ENCODE measurements around the gene MDN1. TPM values are rescaled to one million over a fixed set of nuclear protein-coding genes. Genes with fewer than 3 reads are reported as not detected.

MDN1 gene
- total RNA-seq, 1 donor from 2014 or later = 29.6 TPM

DNA sequence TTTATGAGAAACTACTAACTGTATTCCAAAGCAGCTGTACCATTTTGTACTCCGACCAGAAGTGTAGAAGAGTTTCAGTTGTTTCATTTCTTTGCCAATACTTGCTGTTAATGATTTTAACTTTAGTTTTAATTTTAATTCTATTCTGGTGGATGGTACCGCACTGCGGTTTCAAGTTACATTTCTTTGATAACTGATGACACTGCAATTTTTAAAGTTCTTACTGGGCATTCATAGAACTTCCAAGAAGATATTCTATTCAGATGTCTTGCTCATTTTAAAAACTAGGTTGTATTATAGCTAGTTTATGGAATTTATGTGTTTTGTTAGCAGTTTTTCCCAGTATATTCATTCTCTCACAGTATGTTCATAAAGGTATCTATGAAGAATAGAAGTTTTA, 117.2 kb downstream of the MDN1 start:
- intact Hi-C loops (cut with DNase I) = no loop called here
- Histone ChIP-seq H3K4me1 (no peaks in the 10 kb centered on the region), H3K4me3 (no peak overlapping the region), H3K27ac (no peak overlapping the region), H3K9me3 (no peaks in the 10 kb centered on the region), H3K36me3 (peaks cover 89% of the 10 kb centered on the region), H3K27me3 (ENCODE audit: low read depth) (no peaks in the 10 kb centered on the region)
- TF ChIP-seq, protein P1, sequence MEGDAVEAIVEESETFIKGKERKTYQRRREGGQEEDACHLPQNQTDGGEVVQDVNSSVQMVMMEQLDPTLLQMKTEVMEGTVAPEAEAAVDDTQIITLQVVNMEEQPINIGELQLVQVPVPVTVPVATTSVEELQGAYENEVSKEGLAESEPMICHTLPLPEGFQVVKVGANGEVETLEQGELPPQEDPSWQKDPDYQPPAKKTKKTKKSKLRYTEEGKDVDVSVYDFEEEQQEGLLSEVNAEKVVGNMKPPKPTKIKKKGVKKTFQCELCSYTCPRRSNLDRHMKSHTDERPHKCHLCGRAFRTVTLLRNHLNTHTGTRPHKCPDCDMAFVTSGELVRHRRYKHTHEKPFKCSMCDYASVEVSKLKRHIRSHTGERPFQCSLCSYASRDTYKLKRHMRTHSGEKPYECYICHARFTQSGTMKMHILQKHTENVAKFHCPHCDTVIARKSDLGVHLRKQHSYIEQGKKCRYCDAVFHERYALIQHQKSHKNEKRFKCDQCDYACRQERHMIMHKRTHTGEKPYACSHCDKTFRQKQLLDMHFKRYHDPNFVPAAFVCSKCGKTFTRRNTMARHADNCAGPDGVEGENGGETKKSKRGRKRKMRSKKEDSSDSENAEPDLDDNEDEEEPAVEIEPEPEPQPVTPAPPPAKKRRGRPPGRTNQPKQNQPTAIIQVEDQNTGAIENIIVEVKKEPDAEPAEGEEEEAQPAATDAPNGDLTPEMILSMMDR (IDR thresholded peaks at IDR 0.05) = no peak
- DNase-seq (no peak), ATAC-seq (no peak)

DNA sequence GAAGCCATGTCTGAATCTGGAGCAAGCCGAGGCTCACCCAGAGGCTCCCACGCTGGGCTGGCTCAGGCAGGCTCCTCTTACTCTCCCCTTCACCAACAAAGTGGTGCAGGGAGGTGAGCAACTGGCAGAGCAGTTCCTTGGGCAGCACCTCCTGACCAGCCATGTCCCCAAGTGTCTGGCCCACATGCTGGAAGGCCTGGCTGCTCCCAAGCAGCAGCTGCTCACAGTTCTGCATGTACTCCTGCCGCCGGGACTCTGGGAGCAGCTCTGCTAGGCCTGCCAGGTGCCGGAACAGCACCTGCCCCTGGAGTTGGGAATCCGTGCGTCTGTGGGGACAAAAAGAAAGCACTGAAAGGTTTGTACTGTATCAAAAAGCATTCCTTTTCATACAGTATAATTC, 123.9 kb downstream of the MDN1 start:
- Histone ChIP-seq H3K9me3 (no peaks in the 10 kb centered on the region), H3K4me1 (no peaks in the 10 kb centered on the region), H3K36me3 (peaks cover 96% of the 10 kb centered on the region), H3K27ac (no peak overlapping the region), H3K4me3 (no peak overlapping the region), H3K27me3 (ENCODE audit: low read depth) (no peaks in the 10 kb centered on the region)
- TF ChIP-seq, protein P1 (IDR thresholded peaks at IDR 0.05) = no peak
- intact Hi-C loops (cut with DNase I) = no loop called here
- ATAC-seq = no peak
- DNase-seq = no peak

DNA sequence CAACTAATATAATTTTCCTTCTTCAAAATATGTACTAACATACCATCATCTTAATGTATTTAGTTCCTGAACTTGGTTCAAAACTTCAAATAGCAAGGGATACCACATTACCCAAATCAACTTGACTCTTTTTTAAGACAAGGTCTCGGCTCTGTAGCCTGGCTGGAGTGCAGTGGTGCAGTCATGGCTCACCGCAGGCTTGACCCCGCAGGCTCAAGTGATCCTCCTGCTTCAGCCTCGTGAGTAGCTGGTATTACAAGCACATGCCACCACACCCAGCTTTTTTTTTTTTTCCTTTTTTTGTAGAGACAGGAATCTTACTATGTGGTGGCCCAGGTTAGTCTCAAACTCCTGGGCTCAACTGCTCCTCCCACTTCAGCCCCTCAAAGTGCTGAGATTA, 125.2 kb downstream of the MDN1 start:
- TF ChIP-seq, protein P1 (IDR thresholded peaks at IDR 0.05) = no peak
- no peaks in the 10 kb centered on the region for H3K9me3 ChIP-seq
- ATAC-seq (peak; percentile 32 to 56), DNase-seq (peak; percentile 41)
- H3K27ac ChIP-seq = no peak overlapping the region
- no peaks in the 10 kb centered on the region for H3K27me3 ChIP-seq (ENCODE audit: low read depth)
- intact Hi-C loops (cut with DNase I) = no loop called here
- H3K4me3 ChIP-seq = no peak overlapping the region
- H3K36me3 ChIP-seq = peaks cover 96% of the 10 kb centered on the region
- H3K4me1 ChIP-seq = no peaks in the 10 kb centered on the region

DNA sequence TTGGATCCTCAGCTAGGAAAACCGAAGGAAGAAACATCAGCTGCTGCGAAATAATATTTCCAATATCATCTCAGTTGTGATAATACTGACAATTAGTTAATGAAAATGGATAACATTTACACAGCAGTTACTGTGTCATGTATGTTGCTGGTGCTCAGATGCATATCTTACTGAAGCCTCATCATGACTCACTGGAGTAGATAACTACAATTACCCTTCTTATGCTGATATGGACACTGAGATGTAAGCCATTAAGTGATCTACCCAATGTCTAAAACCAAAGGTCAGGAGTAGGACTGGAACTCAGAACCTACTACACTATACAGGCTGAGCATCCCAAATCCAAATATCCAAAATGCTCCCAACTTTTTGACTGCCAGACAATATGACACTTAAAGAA, 126.4 kb downstream of the MDN1 start:
- Histone ChIP-seq H3K36me3 (peaks cover 96% of the 10 kb centered on the region), H3K27ac (no peak overlapping the region), H3K27me3 (ENCODE audit: low read depth) (no peaks in the 10 kb centered on the region), H3K9me3 (no peaks in the 10 kb centered on the region), H3K4me1 (no peaks in the 10 kb centered on the region), H3K4me3 (no peak overlapping the region)
- intact Hi-C loops (cut with DNase I) = no loop called here
- TF ChIP-seq, protein P1 (IDR thresholded peaks at IDR 0.05) = no peak
- DNase-seq = no peak
- no peak for ATAC-seq

DNA sequence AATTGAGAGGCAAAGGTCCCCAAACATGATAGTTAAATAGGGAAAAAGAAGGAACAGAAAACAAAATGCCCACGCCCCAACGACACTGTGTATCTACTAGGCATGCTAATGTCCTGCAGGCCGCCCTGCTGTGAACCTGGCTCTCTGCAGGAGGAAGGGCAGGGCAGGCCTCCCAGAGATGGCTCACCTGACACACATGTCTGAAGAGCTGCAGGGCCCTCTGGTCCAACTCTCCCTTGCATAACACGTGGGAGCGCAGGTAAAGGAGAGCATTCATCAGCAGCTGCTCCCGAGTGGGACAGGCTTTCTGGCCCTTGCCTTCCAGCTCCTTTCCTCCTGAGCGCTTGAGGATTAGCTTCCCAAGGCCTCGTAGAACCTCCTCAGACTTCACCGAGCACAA, 127.3 kb downstream of the MDN1 start:
- H3K36me3 ChIP-seq = peaks cover 97% of the 10 kb centered on the region
- H3K27ac ChIP-seq = no peak overlapping the region
- no peaks in the 10 kb centered on the region for H3K27me3 ChIP-seq (ENCODE audit: low read depth)
- ATAC-seq (no peak), DNase-seq (no peak)
- no peak overlapping the region for H3K4me3 ChIP-seq
- H3K9me3 ChIP-seq = no peaks in the 10 kb centered on the region
- no peaks in the 10 kb centered on the region for H3K4me1 ChIP-seq
- TF ChIP-seq, protein P1 (IDR thresholded peaks at IDR 0.05) = no peak
- intact Hi-C loops (cut with DNase I) = no loop called here

DNA sequence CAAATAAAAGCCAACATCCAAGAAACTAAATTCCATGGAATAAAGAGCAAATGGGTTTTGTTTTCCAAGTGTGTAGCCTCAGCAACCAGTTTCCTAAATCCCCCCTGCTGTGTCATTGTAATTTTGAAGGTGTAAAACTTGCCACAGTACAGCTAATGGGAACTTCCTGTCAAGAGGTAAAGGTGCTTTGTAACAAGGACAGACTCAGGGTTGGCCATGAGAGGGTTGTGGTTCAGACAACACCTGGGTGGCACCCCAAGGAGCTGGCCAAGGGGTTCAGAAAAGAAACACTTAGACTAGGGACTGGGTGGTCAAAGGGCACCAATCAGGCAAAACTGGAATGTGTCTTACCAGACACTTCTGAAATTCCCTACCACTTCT, 128.7 kb downstream of the MDN1 start:
- no peaks in the 10 kb centered on the region for H3K9me3 ChIP-seq
- ATAC-seq = no peak
- TF ChIP-seq, protein P1 (IDR thresholded peaks at IDR 0.05) = no peak
- H3K4me3 ChIP-seq = no peak overlapping the region
- H3K27me3 ChIP-seq (ENCODE audit: low read depth) = no peaks in the 10 kb centered on the region
- H3K4me1 ChIP-seq = no peaks in the 10 kb centered on the region
- intact Hi-C loops (cut with DNase I) = no loop called here
- no peak overlapping the region for H3K27ac ChIP-seq
- H3K36me3 ChIP-seq = peaks cover 100% of the 10 kb centered on the region
- no peak for DNase-seq

All from lower lobe of right lung (tissue), 2 donors.